GM12801 (cell line): ENCODE measurements around the gene GPRC5B.
A peak's percentile ranks its signal among the peaks of the same experiment; 100 is the strongest.

Experiments
- TF ChIP-seq, protein P1 (sequence below): IDR thresholded peaks from one replicate; pipeline ENCODE4 v1.5.1; 2011; ENCODE audit warnings: control low read depth; ENCODE audit not compliant: insufficient read length; ENCODE audit errors: extremely low read depth

GPRC5B gene

DNA sequence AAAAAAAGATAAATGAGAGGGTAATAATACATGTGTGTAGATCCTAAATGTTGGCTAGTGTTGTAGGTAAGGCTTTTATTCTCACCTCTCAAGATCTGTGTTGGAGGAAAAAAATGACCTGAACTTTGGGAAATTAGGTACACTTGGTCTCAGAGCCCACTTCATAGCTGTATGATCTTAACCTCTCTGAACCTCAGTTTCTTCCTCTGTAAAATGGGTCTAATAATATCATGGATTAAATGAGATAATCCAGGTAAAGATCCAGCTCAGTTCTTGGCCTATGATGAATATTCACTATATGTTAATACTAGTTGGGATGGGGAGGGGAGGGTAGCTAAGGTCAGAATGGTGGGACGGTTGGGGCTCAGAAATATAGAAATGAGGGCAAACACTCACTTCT, 24.3 kb upstream of the GPRC5B start:
- TF ChIP-seq, protein P1, sequence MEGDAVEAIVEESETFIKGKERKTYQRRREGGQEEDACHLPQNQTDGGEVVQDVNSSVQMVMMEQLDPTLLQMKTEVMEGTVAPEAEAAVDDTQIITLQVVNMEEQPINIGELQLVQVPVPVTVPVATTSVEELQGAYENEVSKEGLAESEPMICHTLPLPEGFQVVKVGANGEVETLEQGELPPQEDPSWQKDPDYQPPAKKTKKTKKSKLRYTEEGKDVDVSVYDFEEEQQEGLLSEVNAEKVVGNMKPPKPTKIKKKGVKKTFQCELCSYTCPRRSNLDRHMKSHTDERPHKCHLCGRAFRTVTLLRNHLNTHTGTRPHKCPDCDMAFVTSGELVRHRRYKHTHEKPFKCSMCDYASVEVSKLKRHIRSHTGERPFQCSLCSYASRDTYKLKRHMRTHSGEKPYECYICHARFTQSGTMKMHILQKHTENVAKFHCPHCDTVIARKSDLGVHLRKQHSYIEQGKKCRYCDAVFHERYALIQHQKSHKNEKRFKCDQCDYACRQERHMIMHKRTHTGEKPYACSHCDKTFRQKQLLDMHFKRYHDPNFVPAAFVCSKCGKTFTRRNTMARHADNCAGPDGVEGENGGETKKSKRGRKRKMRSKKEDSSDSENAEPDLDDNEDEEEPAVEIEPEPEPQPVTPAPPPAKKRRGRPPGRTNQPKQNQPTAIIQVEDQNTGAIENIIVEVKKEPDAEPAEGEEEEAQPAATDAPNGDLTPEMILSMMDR = no peak

DNA sequence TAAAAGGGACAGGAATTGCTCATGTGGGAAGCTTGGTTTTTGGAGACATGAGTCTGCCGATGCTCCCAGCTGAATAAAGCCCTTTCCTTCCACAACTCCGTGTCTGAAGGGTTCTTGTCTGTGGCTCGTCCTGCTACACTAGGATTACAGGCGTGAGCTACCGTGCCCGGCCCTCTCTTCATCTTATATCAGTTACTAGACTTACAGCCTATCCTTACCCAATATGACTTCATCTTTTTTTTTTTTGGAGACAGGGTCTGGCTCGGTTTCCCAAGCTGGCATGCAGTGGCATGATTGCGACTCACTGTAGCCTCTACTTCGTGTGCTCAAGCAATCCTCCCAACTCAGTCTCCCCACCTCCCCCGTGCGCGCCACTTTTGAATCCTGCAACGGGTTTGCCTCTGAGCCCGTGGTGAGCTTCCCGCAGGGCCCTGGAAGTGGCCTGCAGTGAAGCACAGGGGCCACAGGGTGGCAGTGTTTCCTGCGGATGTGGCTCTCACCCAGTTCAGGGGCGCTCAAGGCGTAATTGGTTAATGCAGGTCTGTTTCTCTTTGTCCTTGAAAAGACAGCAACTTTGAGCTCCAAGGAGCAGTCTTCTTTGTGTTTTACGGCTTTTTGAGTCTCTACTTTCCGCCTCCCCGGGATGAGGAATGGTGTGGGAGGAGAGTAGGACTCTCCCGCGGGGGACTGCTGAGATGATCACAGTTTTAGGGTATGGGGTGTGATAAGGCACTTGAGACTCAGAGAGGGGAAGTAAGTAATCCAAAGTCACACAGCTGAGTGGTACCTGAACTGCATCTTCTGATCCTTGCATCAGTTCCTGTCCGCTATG, 22.7 kb upstream of the GPRC5B start:
- TF ChIP-seq, protein P1 = peak; percentile 81

GRCh38 chr16:19901164-19901563, 16.5 kb upstream of the GPRC5B start:
- TF ChIP-seq, protein P1 = no peak

- TF ChIP-seq, protein P1 = no peak
These were observed 14.9 kb upstream of the GPRC5B start for GRCh38 chr16:19899605-19899955.

DNA sequence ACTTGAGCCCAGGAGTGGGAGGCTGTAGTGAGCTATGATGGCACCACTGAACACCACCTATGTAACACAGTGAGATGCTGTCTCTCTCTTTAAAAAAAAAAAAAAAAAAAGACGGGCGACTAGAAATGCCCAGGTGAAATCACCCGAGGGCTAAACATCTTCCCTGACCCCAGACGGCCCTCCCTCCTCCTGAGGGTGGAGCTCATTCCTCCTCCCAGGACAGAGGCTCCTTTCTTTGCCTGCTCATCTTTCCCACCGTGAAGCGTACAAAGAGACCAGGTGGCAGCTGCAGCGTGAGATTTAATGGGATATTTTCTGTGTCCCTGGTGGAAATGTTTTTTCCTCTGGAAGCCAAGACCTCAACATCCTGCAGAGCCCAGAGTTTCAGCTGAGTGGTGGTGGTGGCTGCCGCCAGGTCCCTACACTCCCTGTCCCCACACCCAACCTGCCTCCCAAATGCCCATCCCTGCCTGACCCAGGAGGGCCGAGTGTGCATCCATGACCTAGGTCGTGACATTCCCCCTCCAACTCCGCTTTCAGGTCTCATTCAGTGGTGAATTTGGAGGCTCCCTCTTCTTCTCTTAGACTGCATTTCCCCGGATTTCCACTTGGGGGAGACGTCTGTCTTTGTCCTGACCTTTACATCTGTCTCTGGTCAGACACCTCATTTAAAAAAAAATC, 14.4 kb upstream of the GPRC5B start:
- TF ChIP-seq, protein P1 = peak; percentile 27

GRCh38 chr16:19898166-19898565, 13.5 kb upstream of the GPRC5B start:
- TF ChIP-seq, protein P1 = no peak

GRCh38 chr16:19896951-19897350, 12.3 kb upstream of the GPRC5B start:
- TF ChIP-seq, protein P1 = no peak
